Mesenchymal stem cell (in vitro differentiated cells and primary cell): ENCODE results near the gene CD274.

Experiments used
- DNase-seq: peaks from one replicate; pipeline ENCODE4 v3.0.0-alpha.2; 2013
- H2AFZ ChIP-seq: one replicate; pipeline ENCODE4 v1.6.1; 2013; ENCODE audit warnings: low read depth, mild to moderate bottlenecking, control low read depth, inconsistent platforms, low read length, moderate library complexity
- H2AK5ac ChIP-seq: 2 replicates; pipeline ENCODE4 v1.6.1; 2013; ENCODE audit warnings: low read length, moderate library complexity, mild to moderate bottlenecking, inconsistent platforms; ENCODE audit not compliant: severe bottlenecking
- H2BK120ac ChIP-seq: one replicate; pipeline ENCODE4 v1.6.1; 2013; ENCODE audit warnings: low read depth, mild to moderate bottlenecking, inconsistent platforms, low read length, moderate library complexity
- H2BK12ac ChIP-seq, 2 experiments: one replicate each; pipeline ENCODE4 v1.6.1; 2013; ENCODE audit warnings: inconsistent platforms in 2 of 2, low read length in 2 of 2, mild to moderate bottlenecking in 2 of 2, moderate library complexity in 2 of 2, control low read depth in 1 of 2
- H2BK15ac ChIP-seq: one replicate; pipeline ENCODE4 v1.6.1; 2013; ENCODE audit warnings: mild to moderate bottlenecking, low read depth, inconsistent platforms; ENCODE audit not compliant: poor library complexity, severe bottlenecking
- H2BK5ac ChIP-seq: 2 replicates; pipeline ENCODE4 v1.6.1; 2013; ENCODE audit warnings: low read depth, mild to moderate bottlenecking, low read length, control low read depth, inconsistent platforms; ENCODE audit not compliant: poor library complexity, severe bottlenecking
- H3K14ac ChIP-seq, 2 experiments: one replicate each; pipeline ENCODE4 v1.6.1; 2013; ENCODE audit warnings: inconsistent platforms in 2 of 2, low read length in 2 of 2, control low read depth in 1 of 2, mild to moderate bottlenecking in 1 of 2, moderate library complexity in 1 of 2
- H3K18ac ChIP-seq, 2 experiments: one replicate each; pipeline ENCODE4 v1.6.1; 2013; ENCODE audit warnings: inconsistent platforms in 2 of 2, low read length in 2 of 2, control low read depth in 1 of 2, low read depth in 1 of 2, mild to moderate bottlenecking in 1 of 2
- H3K23ac ChIP-seq, 2 experiments: one replicate each; pipeline ENCODE4 v1.6.1; 2013; ENCODE audit warnings: inconsistent platforms in 2 of 2, low read length in 2 of 2, mild to moderate bottlenecking in 2 of 2, moderate library complexity in 2 of 2, control low read depth in 1 of 2
- H3K27ac ChIP-seq: 2 replicates; pipeline ENCODE4 v1.5.1; 2013; ENCODE audit warnings: mild to moderate bottlenecking, moderate library complexity, low read length, control low read depth, inconsistent platforms; ENCODE audit not compliant: poor library complexity, severe bottlenecking
- H3K27me3 ChIP-seq, 2 experiments: 2 replicates each; pipeline versions ENCODE4 v1.6.1 to v1.7.0; 2013; ENCODE audit warnings: low read length in 2 of 2, mild to moderate bottlenecking in 2 of 2, moderate library complexity in 2 of 2, control low read depth in 1 of 2, inconsistent platforms in 1 of 2; ENCODE audit not compliant: control insufficient read depth in 1 of 2, insufficient read depth in 1 of 2
- H3K36me3 ChIP-seq, 2 experiments: 2 replicates each; pipeline versions ENCODE4 v1.6.1 to v1.7.0; 2013; ENCODE audit warnings: low read length in 2 of 2, control low read depth in 1 of 2, inconsistent platforms in 1 of 2, low read depth in 1 of 2, mild to moderate bottlenecking in 1 of 2; ENCODE audit not compliant: insufficient read depth in 2 of 2, control insufficient read depth in 1 of 2
- H3K4ac ChIP-seq, 2 experiments: one replicate each; pipeline ENCODE4 v1.6.1; 2013; ENCODE audit warnings: inconsistent platforms in 2 of 2, low read length in 2 of 2, mild to moderate bottlenecking in 2 of 2, moderate library complexity in 2 of 2, control low read depth in 1 of 2, low read depth in 1 of 2
- H3K4me1 ChIP-seq: 2 replicates; pipeline ENCODE4 v1.6.1; 2013; ENCODE audit warnings: low read depth, low read length, control low read depth; ENCODE audit not compliant: control insufficient read depth, insufficient read depth
- H3K4me2 ChIP-seq: 2 replicates; pipeline ENCODE4 v1.6.1; 2013; ENCODE audit warnings: low read length, mild to moderate bottlenecking, inconsistent platforms; ENCODE audit not compliant: poor library complexity, severe bottlenecking
- H3K4me3 ChIP-seq, 2 experiments: 2 replicates each; pipeline versions ENCODE4 v1.5.1 to v1.7.0; 2013; ENCODE audit warnings: low read length in 2 of 2, mild to moderate bottlenecking in 2 of 2, control low read depth in 1 of 2, low read depth in 1 of 2; ENCODE audit not compliant: insufficient read depth in 1 of 2
- H3K79me1 ChIP-seq: replicated peaks from 2 replicates; pipeline ENCODE4 v1.6.1; 2013; ENCODE audit warnings: mild to moderate bottlenecking, control low read depth, low read length, inconsistent platforms; ENCODE audit not compliant: poor library complexity, severe bottlenecking
- H3K9ac ChIP-seq: 2 replicates; pipeline ENCODE4 v1.7.0; 2013; ENCODE audit warnings: mild to moderate bottlenecking, low read length, moderate library complexity
- H3K9me3 ChIP-seq: 2 replicates; pipeline ENCODE4 v1.7.0; 2013; ENCODE audit warnings: mild to moderate bottlenecking, low read length; ENCODE audit not compliant: control insufficient read depth
- H4K8ac ChIP-seq: one replicate; pipeline ENCODE4 v1.6.1; 2013; ENCODE audit warnings: inconsistent platforms, mild to moderate bottlenecking, low read length, moderate library complexity
- H4K91ac ChIP-seq: one replicate; pipeline ENCODE4 v1.6.1; 2013; ENCODE audit warnings: mild to moderate bottlenecking, low read length, inconsistent platforms
- WGBS: methylation state at CpG from one replicate; pipeline ENCODE4 v1.1.7; 2013; ENCODE audit warnings: mixed read lengths; 5-methylcytosine and 5-hydroxymethylcytosine counted together

The CD274 gene

GRCh38 chr9:5518937-5519319 lies 68.6 kb downstream of the CD274 start:
- Histone ChIP-seq H3K4ac (no peak overlapping the region), H3K36me3 (peaks cover 8 to 17% of the 10 kb centered on the region in 2 experiments), H2BK12ac (no peak overlapping the region), H2BK5ac (no peak overlapping the region), H2BK15ac (no peak overlapping the region), H3K4me2 (no peak overlapping the region), H3K27ac (no peak overlapping the region), H3K18ac (no peak overlapping the region), H2AK5ac (no peak overlapping the region), H3K9ac (no peak overlapping the region), H3K14ac (no peak overlapping the region), H3K4me1 (peaks cover 3% of the 10 kb centered on the region), H4K91ac (no peak overlapping the region), H3K23ac (no peak overlapping the region), H4K8ac (no peak overlapping the region), H3K27me3 (no peaks in the 10 kb centered on the region), H3K79me1 (peaks cover 16% of the 10 kb centered on the region), H3K4me3 (peak overlapping the region in 1 of 2 experiments; percentile 51), H2BK120ac (no peak overlapping the region), H3K9me3 (no peaks in the 10 kb centered on the region), H2AFZ (no peak overlapping the region)
- 59% methylated on average over 2 of the region's 2 CpGs for WGBS
- no peak for DNase-seq
